ENCODE measurements around the gene DGCR2.
"Not testable (repeated sequence)": the region's sequence is repeated elsewhere in the genome, so short reads cannot be mapped to it uniquely, and the experiment has no call there.

The DGCR2 gene

DNA sequence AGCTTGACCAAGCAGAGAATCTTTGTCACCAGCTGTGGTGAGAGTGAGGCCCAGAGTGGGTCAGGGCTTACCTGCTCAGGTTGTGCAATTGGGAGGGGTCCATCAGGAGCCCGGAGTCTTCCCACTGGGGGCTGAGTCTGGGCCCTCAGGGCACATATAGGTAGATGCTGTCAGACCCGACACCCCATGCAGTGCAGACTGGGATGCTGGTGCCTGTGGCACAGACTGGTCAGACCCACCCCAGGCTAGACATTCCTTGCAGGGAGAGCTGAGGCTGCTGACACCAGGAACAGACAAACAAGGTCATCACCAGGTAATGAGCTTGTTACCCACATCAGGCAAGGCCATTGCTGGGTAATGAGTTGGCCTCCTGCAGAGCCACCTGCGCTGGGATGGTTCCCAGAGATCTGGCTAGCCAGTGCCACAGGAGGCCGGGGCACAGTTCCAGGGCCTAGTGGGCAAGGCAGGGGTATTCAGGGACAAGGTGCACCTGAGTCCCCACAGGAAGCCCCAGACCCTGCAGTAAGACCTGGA lies 97.2 kb downstream of the DGCR2 start:
- DNase-seq: not testable (repeated sequence)

DNA sequence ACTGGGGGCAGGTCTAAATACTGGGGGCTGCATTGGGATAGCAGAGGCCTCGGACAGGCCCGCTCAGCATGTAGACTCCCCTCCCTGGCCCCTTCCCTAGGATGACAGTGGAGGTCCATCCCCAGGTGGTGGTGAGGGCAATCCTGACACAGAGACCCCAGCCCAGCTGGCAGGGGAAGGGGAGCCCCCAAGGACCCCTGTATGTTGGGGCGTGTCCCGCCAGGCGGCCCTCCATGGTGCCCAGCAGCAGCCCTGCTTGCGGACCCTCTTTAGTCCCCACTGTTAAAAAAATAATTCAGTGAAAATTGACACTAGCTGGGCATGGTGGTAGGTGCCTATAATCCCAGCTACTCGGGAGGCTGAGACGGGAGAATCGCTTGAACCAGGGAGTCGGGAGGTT lies 98.3 kb downstream of the DGCR2 start:
- not testable (repeated sequence) for DNase-seq

DNA sequence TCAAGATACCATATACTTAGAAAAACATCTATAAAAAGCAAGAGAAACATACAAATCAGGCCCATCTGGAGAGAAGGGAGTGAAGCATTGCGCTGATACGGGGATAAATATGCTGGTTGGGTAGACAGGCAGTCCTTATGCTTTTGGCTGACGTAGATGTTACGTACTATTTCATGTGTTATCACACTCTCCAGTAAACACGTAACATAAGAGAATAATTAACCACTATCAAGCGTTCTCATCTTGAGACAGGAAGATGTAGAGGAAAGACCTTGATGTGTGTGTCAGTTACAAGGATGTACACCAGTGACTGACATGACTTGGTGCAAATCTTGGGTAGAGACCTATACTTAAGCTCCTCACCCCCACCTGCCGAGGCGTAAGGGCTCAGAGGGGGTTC lies 99.5 kb downstream of the DGCR2 start:
- peak in 1 of 2 donors; percentile 6 for DNase-seq

DNA sequence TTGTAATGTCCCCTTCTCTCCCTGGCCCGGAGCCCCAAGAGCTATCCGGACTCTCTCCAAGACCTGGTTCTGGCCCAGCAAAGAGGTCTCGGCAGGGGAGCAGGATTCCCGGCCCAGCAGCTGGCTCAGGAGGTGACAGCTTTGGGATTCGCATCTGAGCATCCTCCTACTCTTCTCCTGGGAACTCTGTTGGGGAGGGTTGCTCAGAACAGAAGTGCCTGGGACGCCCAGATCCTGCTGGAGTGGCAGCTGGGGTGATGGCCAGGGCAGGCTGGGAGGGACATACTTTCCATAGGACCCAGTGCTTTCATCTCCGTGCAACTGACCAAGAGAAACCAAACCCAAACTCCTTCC lies 102.6 kb downstream of the DGCR2 start:
- DNase-seq: no peak

DNA sequence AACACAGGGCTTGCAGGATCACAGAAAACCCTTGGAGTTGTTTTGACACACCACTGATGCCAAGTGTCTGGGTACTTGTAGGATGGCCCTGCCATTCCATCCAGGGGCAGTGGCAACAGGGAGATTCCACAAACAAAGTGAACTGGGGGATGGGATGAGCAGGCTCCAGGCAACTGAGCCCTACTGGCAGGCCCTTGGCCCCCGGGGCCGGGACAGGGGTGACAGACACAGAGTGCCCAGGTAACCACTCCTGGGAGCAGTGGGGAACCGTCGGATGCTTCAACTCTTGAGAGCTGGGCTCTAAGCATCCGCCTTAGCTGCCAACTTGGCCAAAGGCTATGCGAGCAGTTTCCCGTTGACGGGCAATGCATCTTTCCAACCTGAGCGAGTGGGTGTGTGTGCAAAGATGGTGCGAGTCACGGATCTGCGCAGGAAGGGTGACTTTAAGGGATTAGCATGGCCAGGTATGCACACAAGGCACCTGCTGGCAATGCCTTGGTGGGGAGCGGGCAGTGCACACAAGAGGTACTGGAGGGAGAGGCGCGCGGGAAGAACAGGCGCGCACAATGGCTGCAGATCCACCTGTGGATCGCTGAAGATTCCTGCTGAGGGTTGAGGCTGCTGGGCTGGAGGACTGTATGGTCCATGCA lies 103.1 kb downstream of the DGCR2 start:
- no peak for DNase-seq

DNA sequence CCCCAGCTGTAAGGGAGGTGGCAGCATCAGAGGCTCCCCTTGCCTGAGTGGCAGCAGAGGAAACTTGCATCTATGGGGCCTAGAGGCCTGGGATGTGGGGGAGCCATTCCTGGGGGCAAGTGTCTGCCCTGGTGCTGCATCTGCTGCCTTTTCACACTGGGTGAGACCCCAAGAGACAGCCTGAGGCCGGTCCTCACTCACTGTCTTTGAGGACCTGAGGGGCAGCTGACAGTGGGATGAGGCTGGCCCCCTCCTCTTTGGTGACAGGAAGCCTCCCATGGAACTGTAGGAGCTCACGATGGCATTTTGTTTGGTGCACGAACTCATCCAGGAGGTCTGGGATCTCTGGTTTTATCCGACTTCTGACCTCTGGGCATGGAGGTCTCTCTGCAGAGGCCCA lies 104.0 kb downstream of the DGCR2 start:
- DNase-seq: no peak

DNA sequence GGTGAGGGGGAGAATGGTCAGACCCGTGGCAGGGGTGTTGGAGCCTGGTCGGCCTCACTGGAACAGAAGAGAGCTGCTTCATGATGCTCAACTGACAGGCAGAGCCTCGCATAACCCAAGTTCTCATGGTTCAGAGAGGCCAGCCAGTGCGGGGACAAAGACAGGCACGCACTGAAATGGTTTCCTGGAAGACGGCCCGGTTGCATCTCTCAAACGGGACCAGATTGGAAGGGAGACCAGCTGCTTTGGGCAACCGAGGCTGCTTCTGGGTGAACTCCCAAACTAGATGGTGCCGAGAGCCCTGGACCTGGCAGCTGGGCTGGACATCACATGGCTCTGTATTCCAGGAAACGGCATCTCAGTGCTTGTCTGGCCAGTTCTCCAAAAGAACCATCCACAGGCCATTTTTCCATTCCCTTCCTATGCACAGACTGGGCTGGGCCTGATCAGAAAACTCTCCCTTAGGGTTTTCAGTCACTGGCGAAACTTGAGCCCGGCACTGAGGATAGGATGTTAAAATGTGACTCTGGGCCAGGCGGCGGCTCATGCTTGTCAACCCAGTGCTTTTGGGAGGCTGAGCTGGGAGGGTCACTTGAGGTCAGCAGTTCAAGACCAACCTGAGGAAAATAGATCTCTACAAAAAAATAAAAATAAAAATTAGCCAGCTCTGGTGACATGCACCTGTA lies 106.0 kb downstream of the DGCR2 start:
- no peak for DNase-seq

DNA sequence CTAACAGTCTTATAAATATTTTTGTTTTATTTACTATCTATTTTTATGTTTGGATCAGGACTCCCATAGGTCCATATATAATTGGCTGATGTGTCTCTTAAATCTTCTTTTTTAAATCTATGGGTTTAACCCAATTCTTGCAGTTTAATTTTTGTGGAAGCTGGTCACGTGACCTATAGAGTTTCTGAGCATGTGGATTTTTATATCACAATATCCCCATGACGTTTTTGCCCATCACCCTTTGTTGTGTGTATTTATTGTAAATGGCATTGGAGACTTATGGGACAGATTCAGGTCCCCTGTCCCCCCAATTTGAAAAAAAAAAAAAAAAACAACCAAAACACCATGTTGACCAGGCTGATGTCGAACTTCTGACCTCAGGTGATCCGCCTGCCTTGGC lies 107.3 kb downstream of the DGCR2 start:
- DNase-seq: no peak

DNA sequence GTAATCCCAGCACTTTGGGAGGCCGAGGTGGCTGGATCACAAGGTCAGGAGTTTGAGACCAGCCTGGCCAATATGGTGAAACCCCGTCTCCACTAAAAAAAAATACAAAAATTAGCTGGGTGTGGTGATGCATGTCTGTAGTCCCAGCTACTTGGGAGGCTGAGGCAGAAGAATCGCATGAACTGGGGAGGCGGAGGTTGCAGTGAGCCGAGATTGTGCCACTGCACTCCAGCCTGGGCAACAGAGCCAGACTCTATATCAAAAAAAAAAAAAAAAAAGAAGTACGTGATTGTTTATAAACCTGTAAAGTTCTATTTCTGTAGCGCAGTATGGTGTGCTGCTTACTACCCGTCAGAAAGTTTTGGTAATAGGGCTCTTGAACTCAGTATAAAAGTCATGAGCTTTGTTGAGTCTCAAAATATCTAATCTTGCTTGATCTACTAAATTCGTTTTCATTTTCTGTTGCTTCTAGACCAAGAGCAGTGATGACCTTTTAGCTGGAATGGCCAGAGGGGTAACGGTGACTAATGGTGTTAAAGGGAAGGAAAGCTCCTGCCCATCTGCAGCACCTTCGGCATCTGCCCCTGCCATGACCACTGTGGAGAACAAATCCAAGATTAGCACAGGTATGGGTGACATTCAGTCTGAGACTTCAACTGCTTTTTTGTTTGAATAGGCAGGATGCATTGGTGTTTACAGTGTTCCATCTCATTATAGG lies 108.2 kb downstream of the DGCR2 start:
- not testable (repeated sequence) for DNase-seq

DNA sequence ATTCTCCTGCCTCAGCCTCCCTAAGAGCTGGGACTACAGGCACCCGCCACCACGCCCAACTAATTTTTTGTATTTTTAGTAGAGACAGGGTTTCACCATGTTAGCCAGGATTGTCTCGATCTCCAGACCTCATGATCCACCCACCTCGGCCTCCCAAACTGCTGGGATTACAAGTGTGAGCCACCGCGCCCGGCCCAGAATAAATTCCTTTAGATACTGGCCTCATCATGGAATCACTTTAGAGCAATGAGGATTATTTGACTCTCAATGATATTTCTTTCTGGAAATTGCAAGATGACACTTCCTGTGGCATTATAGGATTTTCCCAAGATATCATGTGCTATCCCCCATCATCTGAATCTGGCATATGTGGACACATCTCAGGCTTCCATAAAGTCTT lies 108.8 kb downstream of the DGCR2 start:
- not testable (repeated sequence) for DNase-seq

DNA sequence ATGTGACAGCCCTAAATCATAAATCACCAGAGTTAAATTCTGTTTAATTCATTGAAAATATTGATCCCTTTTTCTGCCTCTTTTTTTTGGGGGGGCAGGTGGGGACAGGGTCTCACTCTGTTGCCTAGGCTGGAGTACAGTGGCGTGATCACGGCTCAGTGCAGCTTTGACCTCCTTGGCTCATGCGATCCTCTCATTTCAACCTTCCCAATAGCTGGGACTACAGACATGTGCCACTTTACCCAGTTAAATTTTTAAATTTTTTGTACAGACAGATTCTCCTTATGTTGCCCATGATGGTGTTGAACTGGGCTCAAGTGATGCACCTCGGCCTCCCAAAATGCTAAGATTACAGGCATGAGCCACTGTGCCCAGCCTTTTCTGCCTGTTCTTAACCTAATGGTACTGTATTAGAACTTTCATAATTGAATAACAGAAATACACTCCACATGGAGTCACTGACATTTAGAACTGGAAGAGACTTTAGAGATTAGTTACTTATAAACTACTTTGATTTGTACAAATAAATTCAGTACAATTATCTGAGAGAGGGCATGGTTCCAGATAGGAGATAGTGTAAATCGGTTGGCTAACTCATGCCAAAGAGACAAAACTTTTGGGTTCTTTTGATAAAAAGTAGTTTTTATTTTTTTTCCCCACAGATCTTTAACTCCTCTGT lies 109.8 kb downstream of the DGCR2 start:
- no peak for DNase-seq

DNA sequence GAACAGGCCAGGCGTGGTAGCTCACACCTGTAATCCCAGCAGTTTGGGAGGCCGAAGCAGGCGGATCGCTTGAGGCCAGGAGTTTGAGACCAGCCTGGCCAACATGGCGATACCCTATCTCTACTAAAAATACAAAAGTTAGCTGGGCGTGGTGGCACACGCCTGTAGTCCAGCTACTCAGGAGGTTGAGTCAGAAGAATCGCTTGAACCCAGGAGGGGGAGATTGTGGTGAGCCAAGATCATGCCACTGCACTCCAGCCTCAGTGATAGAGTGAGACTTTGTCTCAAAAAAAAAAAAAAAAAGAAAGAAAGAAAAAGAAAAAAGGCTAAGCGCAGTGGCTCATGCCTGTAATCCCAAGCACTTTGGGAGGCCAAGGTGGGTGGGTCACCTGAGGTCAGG lies 110.6 kb downstream of the DGCR2 start:
- DNase-seq: not testable (repeated sequence)

DNA sequence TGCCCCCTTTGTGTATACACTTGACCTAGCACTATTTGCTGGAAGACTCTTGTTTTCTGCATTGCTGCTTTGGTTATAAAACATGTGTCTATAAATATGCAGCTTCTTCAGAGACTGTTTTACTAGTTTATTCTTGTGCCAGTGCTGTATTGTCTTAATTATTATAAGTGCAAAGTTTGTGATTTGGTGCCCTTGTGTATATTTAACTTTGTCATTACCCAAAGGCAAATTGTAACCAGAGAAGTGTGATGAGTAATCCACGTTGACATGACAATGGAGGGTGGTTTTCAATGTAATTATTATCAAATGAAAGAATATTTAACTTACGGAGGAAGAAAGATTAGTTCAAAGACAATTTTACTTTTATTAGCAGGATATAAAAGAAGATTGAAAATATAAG lies 111.1 kb downstream of the DGCR2 start:
- no peak for DNase-seq

DNA sequence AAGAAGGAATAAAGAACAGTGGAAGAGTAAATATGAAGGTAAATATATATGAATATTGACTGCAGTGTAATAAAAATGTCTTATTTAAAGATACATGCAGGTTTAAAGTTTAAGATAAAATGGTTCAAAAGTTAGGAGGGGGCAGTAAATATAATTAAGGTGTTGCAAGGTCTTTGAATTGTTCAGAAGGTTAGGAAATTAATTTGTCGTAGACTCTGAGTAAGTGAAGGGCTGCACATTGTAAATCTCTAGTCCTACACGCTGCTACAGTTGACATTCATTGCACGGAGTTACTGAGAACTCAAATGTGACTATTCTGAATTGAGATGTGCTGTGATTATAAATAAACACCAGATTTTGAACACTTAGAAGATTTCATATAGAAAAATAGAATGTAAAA lies 116.3 kb downstream of the DGCR2 start:
- no peak for DNase-seq

DNA sequence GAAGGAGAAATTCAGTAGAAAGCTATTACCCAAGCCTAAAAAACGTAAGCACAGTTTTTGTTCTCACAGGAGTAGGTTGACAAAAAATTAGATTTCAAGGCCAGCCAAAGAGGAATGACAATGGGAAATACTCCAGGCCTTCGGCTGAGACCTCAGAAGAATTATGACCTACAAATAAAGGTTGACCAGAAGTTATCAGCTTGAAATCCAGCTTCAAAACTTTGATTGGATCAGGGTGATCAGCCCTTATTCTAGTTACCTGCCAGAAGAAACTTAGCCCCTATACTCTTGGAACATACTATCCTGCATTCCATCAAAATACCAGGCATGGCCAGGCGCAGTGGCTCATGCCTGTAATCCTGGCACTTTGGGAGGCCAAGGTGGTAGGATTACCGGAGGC lies 117.7 kb downstream of the DGCR2 start:
- DNase-seq: no peak

DNA sequence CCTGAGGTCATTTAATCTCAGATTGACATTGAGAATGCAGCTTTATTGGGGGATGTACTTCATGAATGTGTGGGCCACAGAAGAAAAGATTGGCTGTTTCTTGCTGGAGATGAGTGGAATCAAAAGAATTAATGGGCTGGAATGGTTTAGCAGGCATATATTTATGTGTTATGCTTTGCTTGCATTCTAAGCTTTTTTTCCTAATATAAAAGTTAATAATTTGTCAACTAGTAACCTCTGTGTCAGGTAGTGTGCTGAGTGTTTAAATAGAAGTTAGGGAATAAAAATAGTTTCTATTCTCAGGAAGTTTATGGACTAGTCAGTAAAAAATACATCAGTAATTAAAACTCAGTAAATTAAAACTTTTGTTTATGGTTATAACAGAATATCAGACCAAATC lies 118.7 kb downstream of the DGCR2 start:
- no peak for DNase-seq

DNA sequence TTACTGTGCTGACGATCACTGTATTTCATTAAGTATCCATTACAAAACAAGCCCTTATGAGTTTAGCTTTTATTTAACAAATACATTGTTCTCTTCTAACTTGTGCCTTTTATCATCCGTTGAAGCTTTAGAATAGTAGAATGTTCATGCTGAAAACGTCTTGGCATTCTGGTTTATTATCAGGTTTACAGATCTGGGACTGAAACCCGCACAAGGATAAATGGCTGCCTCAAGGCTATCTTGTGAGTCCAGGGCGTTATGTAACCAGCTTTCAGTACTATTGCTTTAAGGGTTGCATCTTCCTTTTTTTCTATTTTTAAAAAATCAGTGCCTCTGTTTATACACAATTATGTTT lies 119.6 kb downstream of the DGCR2 start:
- no peak for DNase-seq

DNA sequence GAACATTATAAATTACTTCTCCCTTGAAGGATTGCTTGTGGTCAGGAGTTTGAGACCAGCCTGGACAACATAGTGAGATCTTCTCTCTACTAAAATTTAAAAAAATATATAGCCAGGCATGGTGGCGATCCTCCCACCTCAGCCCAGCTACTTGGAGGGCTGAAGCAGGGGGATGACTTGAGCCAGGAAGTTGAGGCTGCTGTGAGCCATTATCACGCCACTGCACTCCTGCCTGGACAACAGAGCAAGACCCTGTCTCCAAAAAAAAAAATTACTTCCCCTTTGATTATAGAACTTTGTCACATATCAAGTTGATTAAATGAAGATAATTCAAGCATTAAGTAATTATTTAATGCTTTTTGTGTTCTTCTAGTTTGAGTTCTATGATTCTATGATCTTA lies 121.0 kb downstream of the DGCR2 start:
- DNase-seq: no peak

DNA sequence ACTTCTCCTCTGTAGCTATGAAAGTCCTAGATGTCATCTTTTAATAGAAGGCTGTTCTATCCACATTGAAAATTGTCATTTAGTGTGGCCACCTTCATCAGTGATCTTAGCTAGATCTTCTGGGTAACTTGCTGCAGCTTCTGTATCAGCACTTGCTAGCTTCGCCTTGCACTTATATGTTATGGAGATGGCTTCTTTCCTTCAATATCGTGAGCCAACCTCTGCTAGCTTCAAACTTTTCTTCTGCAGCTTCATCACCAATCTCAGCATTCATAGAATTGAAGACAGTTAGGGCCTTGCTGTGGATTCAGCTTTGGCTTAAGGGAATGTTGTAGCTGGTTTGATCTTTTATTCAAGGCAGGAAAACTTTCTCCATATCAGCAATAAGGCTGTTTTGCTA lies 122.1 kb downstream of the DGCR2 start:
- DNase-seq: not testable (repeated sequence)

DNA sequence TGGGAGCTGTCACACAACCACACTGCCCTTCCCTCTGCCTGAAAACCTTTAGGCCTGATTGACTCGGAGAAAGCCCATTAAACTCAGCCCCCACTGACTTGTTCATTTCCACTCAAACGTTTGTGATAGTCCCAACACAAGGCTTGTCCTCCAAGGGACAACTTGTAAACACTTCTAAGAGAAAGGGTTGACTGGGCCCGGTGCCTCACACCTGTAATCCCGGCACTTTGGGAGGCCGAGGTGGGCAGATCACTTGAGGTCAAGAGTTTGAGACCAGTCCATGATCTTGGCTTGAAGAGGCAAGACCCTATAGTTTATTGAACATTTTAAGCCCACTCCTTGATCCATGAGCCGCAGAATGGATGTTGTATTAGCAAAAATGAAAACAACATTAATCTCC lies 122.8 kb downstream of the DGCR2 start:
- no peak for DNase-seq

DNA sequence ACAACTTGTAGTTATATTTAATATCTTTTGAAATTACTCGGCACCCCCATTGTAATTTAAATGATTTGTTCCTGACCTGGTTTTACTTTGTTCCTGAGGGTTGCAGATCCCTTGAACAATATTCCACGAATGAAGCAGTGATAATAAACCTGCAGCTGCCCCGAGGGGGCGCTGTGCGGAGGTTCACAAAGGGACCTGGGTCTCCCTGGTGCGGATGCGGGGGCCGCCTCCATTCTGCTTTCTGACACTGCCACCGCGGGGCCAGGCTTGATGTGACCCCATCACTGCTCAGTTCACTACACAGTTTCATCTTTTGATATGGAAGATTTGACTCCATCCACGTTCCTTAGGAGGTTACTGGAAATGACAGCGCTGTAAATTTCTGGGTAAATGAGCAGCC lies 123.2 kb downstream of the DGCR2 start:
- DNase-seq: no peak

DNA sequence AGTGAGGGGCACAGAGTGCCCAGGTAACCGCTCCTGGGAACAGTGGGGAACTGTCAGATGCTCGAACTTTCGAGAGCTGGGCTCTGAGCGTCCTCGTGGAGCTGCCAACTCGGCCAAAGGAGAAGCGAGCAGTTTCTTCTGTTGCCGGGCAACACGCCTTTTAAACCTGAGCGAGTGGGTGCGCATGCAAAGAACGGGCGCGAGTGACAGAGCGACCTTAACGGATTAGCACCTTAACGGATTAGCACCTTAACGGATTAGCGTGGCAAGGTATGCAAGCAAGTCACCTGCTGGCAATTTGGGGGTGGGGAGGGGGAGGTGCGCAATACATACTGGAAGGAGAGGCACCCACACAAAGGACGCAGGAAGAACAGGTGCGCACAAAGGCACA lies 124.3 kb downstream of the DGCR2 start:
- no peak for DNase-seq

DNA sequence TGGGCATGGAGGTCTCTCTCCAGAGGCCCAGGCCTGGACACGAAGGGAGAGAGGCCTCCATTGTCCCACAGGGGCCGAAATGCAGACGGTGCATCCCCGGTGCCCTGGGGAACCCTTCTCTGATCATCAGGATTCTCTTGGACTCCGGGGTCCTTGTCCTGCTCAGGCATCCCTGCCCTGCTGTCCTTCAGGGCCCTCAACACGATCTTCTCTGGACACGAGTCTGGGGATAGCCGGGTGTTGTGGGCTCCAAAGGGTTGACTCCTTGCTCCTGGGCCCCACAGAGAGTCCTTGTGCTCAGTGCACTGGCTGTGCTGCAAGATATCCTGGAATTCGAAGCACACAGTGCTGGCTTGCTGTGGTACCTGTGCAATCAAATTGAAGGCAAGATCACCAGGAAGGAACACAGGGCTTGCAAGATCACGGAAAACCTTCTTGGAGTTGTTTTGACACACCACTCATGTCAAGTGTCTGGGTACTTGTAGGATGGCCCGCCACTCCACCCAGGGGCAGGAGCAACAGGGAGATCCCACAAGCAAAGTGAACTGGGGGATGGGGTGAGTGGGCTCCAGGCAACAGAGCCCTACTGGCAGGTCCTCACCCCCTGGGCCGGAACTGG lies 124.8 kb downstream of the DGCR2 start:
- DNase-seq: no peak
